Karpas-422 (cell line): ENCODE data around the gene HIVEP1. TPM values are rescaled to one million over a fixed set of nuclear protein-coding genes. Genes with fewer than 3 reads are reported as not detected.

Experiments
- total RNA-seq: library from RNA; depleted of rRNA; stranded (reverse); fragments of >200 nt; shearing (Covaris generic); gene quantifications from 2 replicates; pipeline ENCODE4 v1.2.3, GENCODE V29; 2014; ENCODE audit warnings: low replicate concordance; rRNA removed

HIVEP1 gene
- total RNA-seq, 1 experiment from 2014 or later = 40.8 TPM

Other genes starting within 250 kb of the HIVEP1 start
- gene ADTRP, start 233.5 kb upstream of the HIVEP1 start, total RNA-seq = not detected in 2 replicates